K562 (cell line): ENCODE results near the gene NME8. TPM values are rescaled to one million over a fixed set of nuclear protein-coding genes. Genes with fewer than 3 reads are reported as not detected.

Experiments
- ATAC-seq: fragments of 200-7000 bp; cut with Tn5 transposase; 3 replicates; pipeline ENCODE4 v1.9.1; 2020; ENCODE audit warnings: moderate library complexity
- BruUV-seq: library from RNA; stranded (reverse); fragments of 400-500 nt; replicated peaks from 2 replicates; lab custom pipeline; 2021; lab: Mats Ljungman, UMichigan
- CTCF ChIA-PET: fragments of 300-600 bp; formaldehyde crosslinking; extraction: SDS; loops from one replicate; lab custom pipeline; 2021; ENCODE audit warnings: low intra/inter-chr PET ratio; lab: Yijun Ruan, JAX
- POLR2A ChIA-PET: fragments of 300-600, 350-650 bp; sonication (Branson Sonifier 250); formaldehyde crosslinking; extraction: SDS; loops from one replicate; lab custom pipeline; 2021; ENCODE audit warnings: antibody characterized with exemption, inconsistent platforms; lab: Yijun Ruan, JAX
- DNase-seq, 4 experiments: peaks; one replicate each; pipeline versions ENCODE4 v3.0.0 to v3.0.0-alpha.2; 2011 to 2018; ENCODE audit warnings: low spot score in 3 of 4, mixed read lengths in 3 of 4; ENCODE audit errors: extremely low read depth in 1 of 4
- FAIRE-seq: peaks from 2 replicates; lab custom pipeline; 2011; peaks lifted over from hg19 to GRCh38; lab: Jason Lieb, UNC
- H2AFZ ChIP-seq: 2 replicates; pipeline ENCODE4 v1.6.0; 2011; ENCODE audit warnings: low read depth, low read length, control low read depth, inconsistent platforms
- H3K27ac ChIP-seq: fragments of 200-600 bp; 3 replicates; pipeline ENCODE4 v1.8.0; 2011; ENCODE audit warnings: low read depth, mild to moderate bottlenecking, control low read depth, inconsistent platforms, low read length, moderate library complexity, mixed read lengths; ENCODE audit errors: extremely low read depth
- H3K27me3 ChIP-seq, 2 experiments: fragments of 300-600 bp in 1 of 2; 2 replicates in 1 of 2; 3 replicates in 1 of 2; pipeline versions ENCODE4 v1.6.0 to v1.8.0; 2011; ENCODE audit warnings: inconsistent platforms in 2 of 2, low read length in 2 of 2, mild to moderate bottlenecking in 1 of 2, mixed read lengths in 1 of 2, moderate library complexity in 1 of 2; ENCODE audit not compliant: control insufficient read depth in 2 of 2, insufficient read depth in 2 of 2
- H3K36me3 ChIP-seq: fragments of 300-600 bp; 3 replicates; pipeline ENCODE4 v1.8.0; 2011; ENCODE audit warnings: mild to moderate bottlenecking, low read length, inconsistent platforms; ENCODE audit not compliant: control insufficient read depth, insufficient read depth
- H3K4me1 ChIP-seq, 2 experiments: fragments of 200-600 bp in 1 of 2; replicated peaks in 1 of 2; 2 replicates in 1 of 2; 3 replicates in 1 of 2; pipeline versions ENCODE4 v1.5.1 to v1.8.0; 2011; ENCODE audit warnings: inconsistent platforms in 2 of 2, low read length in 2 of 2, mild to moderate bottlenecking in 1 of 2, mixed read lengths in 1 of 2, moderate library complexity in 1 of 2; ENCODE audit not compliant: control insufficient read depth in 2 of 2, insufficient read depth in 2 of 2
- H3K4me2 ChIP-seq: 2 replicates; pipeline ENCODE4 v1.6.1; 2011; ENCODE audit warnings: low read length, control low read depth, inconsistent platforms, mixed read lengths; ENCODE audit not compliant: insufficient read depth
- H3K4me3 ChIP-seq: fragments of 200-600 bp; sonication (generic), shearing (Covaris generic); 2 replicates; pipeline ENCODE4 v1.5.1; 2016; ENCODE audit warnings: control low read depth, inconsistent platforms
- H3K79me2 ChIP-seq: fragments of 200-600 bp; 3 replicates; pipeline ENCODE4 v1.8.0; 2011; ENCODE audit warnings: low read length, inconsistent platforms; ENCODE audit not compliant: control insufficient read depth, insufficient read depth
- H3K9ac ChIP-seq, 2 experiments: 2 replicates each; pipeline versions ENCODE4 v1.6.0 to v1.6.1; 2011; ENCODE audit warnings: low read depth in 2 of 2, low read length in 2 of 2, control low read depth in 1 of 2, inconsistent platforms in 1 of 2, mild to moderate bottlenecking in 1 of 2, mixed read lengths in 1 of 2; ENCODE audit not compliant: insufficient read depth in 1 of 2
- H3K9me1 ChIP-seq: one replicate; pipeline ENCODE4 v1.6.0; 2011; ENCODE audit warnings: inconsistent platforms, mild to moderate bottlenecking, low read length, moderate library complexity; ENCODE audit not compliant: control insufficient read depth, insufficient read depth
- H3K9me3 ChIP-seq: replicated peaks from 2 replicates; pipeline ENCODE4 v1.5.1; 2011; ENCODE audit warnings: low read depth, low read length, inconsistent platforms; ENCODE audit not compliant: control insufficient read depth, insufficient read depth
- H4K20me1 ChIP-seq: replicated peaks from 2 replicates; pipeline ENCODE4 v1.6.1; 2011; ENCODE audit warnings: low read length, inconsistent platforms, mixed read lengths; ENCODE audit not compliant: control insufficient read depth, insufficient read depth
- BHLHE40 ChIP-seq: IDR thresholded peaks from 2 replicates; pipeline ENCODE4 v1.6.1; 2011; ENCODE audit warnings: low read length, improper control_type of control experiment
- CHD1 ChIP-seq: fragments of 200-600 bp; sonication (generic); IDR thresholded peaks from one replicate; pipeline ENCODE4 v1.6.1; 2012; ENCODE audit warnings: mild to moderate bottlenecking, moderate library complexity, low read length, inconsistent platforms
- DACH1 ChIP-seq: fragments of 450-650 bp; IDR thresholded peaks from 2 replicates; pipeline ENCODE4 v1.6.1; 2018; ENCODE audit not compliant: partially characterized antibody
- EP400 ChIP-seq: fragments of 450-650 bp; IDR thresholded peaks from 2 replicates; pipeline ENCODE4 v1.6.1; 2017; ENCODE audit warnings: antibody characterized with exemption, mild to moderate bottlenecking, moderate library complexity
- RFX5 ChIP-seq: IDR thresholded peaks from 2 replicates; pipeline ENCODE4 v1.6.1; 2011; ENCODE audit warnings: low read depth, mild to moderate bottlenecking, improper control_type of control experiment, low read length
- SLC30A9 ChIP-seq: fragments of 250-450 bp; sonication (Bioruptor Pico); IDR thresholded peaks from 2 replicates; pipeline ENCODE4 v1.8.0; 2022; ENCODE audit warnings: mild to moderate bottlenecking, moderate library complexity
- SOX6 ChIP-seq: fragments of 450-650 bp; IDR thresholded peaks from 2 replicates; pipeline ENCODE4 v1.6.1; 2014; ENCODE audit warnings: mild to moderate bottlenecking
- ZBTB7A ChIP-seq: IDR thresholded peaks from 2 replicates; pipeline ENCODE4 v1.6.1; 2011; ENCODE audit warnings: low read depth, mild to moderate bottlenecking, low read length, moderate library complexity, borderline replicate concordance; ENCODE audit not compliant: control insufficient read depth
- ZNF133 ChIP-seq: fragments of 250-450 bp; sonication (Bioruptor Pico); IDR thresholded peaks from 2 replicates; pipeline ENCODE4 v1.4.0; 2020; ENCODE audit warnings: mild to moderate bottlenecking
- WGBS: fragments of 100-300 bp; shearing (Covaris generic); methylation state at CpG from one replicate; pipeline ENCODE4 v1.1.6; 2016; ENCODE audit warnings: low coverage, mixed read lengths; ENCODE audit not compliant: insufficient coverage; ENCODE audit errors: missing lambda C conversion rate; 5-methylcytosine and 5-hydroxymethylcytosine counted together
- in situ Hi-C: fragments of 300-500 bp; cut with MboI; formaldehyde crosslinking; loops from 4 replicates; pipeline ENCODE4 v1.15.0; 2018; ENCODE audit warnings: inconsistent platforms, mixed read lengths
- intact Hi-C: fragments of 100-400 bp; cut with micrococcal nuclease; formaldehyde crosslinking; loops from 2 replicates; pipeline ENCODE4 v1.14.2; 2022
- polyA plus RNA-seq, 8 experiments: library from polyadenylated mRNA; depleted of rRNA in 4 of 8; stranded (reverse) in 5 of 8; unstranded in 3 of 8; fragments of >200 nt; fragmentation: Nextera tagmentation in 2 of 8; fragmentation: Illumina TruSeq in 1 of 8; extraction: Ambion mirVana in 2 of 8; extraction: Trizol in 1 of 8; gene quantifications; 2 replicates each; pipeline versions ENCODE4 v1.2.1 to v1.2.3, GENCODE V29; 2011 to 2014; ENCODE audit warnings: inconsistent platforms in 1 of 8, missing spikeins in 1 of 8
- total RNA-seq, 7 experiments: library from RNA; depleted of rRNA in 6 of 7; stranded (reverse); fragments of >200 nt in 6 of 7; fragmentation: Illumina TruSeq in 2 of 7; extraction: Trizol in 2 of 7; gene quantifications; 2 replicates each; pipeline versions ENCODE4 v1.2.1 to v1.2.3, GENCODE V29; 2011 to 2021; ENCODE audit warnings: low replicate concordance in 1 of 7
- TF ChIP-seq, protein P1 (sequence below), 2 experiments: fragments of 200-800 bp in 1 of 2; sonication (Bioruptor generic) in 1 of 2; sonication (generic) in 1 of 2; formaldehyde crosslinking in 1 of 2; IDR thresholded peaks in 1 of 2; conservative IDR thresholded peaks in 1 of 2; 2 replicates each; pipeline versions ENCODE4 v1.5.0 to v1.6.1; 2016 to 2020; ENCODE audit warnings: missing compliant biosample characterization in 1 of 2, missing genetic modification characterization in 1 of 2, missing genetic modification reagents in 1 of 2
- TF ChIP-seq, protein P2 (sequence below): sonication (generic); formaldehyde crosslinking; IDR thresholded peaks from 2 replicates; pipeline ENCODE4 v1.8.0; 2022; ENCODE audit warnings: mild to moderate bottlenecking, missing genetic modification reagents
- TF ChIP-seq, protein P3 (sequence below): fragments of 200-800 bp; sonication (Bioruptor generic); IDR thresholded peaks from 2 replicates; pipeline ENCODE4 v1.6.1; 2017; ENCODE audit warnings: missing genetic modification characterization, missing compliant biosample characterization
- TF ChIP-seq, protein P4 (sequence below), 3 experiments: IDR thresholded peaks in 2 of 3; conservative IDR thresholded peaks in 1 of 3; 2 replicates each; pipeline ENCODE4 v1.5.1; 2011 to 2012; ENCODE audit warnings: low read length in 3 of 3, mild to moderate bottlenecking in 3 of 3, control low read depth in 2 of 3, improper control_type of control experiment in 1 of 3, inconsistent platforms in 1 of 3, low read depth in 1 of 3, mixed read lengths in 1 of 3, moderate library complexity in 1 of 3; ENCODE audit not compliant: insufficient read depth in 2 of 3

NME8 gene
- total and polyA plus RNA-seq, 9 of the 15 experiments (the other 6 are each of a cell fraction or from before 2014, with no cell fraction given): not detected

DNA sequence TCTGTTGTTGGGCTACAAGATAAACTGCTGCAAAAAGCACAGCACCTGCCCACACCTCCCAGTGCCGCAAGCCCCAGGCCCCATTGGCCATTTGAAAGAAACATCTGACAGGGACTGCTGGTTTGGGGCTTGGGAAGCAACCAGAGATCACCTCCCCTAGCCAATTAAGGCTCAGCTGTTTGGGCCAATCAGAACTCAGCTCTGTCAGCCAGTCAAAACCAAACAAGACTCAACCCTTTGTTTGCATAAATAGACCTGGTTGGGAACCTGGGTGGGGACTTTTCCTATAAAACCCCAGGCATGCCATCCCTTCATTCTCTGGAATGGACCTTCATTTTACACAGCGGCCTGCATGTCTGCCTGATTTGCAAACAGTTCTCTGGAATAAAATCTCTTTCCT is 17.2 kb upstream of the NME8 start:
- intact Hi-C loops (loop anchor here (5.0 to 10.0 kb wide), 3 partner anchors 326 to 596 kb away; no protein-coding TSS in a partner anchor), in situ Hi-C loops (loop anchor here (25.0 kb wide), 1 partner anchor 594 kb away; no protein-coding TSS in a partner anchor)
- Histone ChIP-seq H2AFZ (no peak overlapping the region), H3K9me1 (no peaks in the 10 kb centered on the region), H3K36me3 (no peaks in the 10 kb centered on the region), H3K4me2 (no peak overlapping the region), H3K79me2 (no peaks in the 10 kb centered on the region), H4K20me1 (no peaks in the 10 kb centered on the region), H3K27ac (no peak overlapping the region), H3K4me3 (no peak overlapping the region), H3K9me3 (no peaks in the 10 kb centered on the region), H3K9ac (no peak overlapping the region), H3K27me3 (0 out of 5 replicates have a peak, but pooled peaks cover 0 to 4% of the 10 kb centered on the region in 2 experiments), H3K4me1 (no peaks in the 10 kb centered on the region; a peak in 1 of 5 replicates)
- BruUV-seq: no TSS peak
- ChIA-PET CTCF (no interaction called here), POLR2A (no interaction called here)
- DNase-seq (peak in 1 of 4 experiments; percentile 5), FAIRE-seq (no peak), ATAC-seq (no peak)
- whole genome bisulfite sequencing: 4% methylated on average over 2 of the region's 2 CpGs
- TF ChIP-seq DACH1: no peak
- TF ChIP-seq SOX6: no peak
- TF ChIP-seq RFX5: no peak
- no peak for TF ChIP-seq BHLHE40
- no peak for TF ChIP-seq EP400
- TF ChIP-seq ZNF133 (CRISPR knock-in tag): no peak
- TF ChIP-seq ZBTB7A: no peak
- TF ChIP-seq, protein P1, sequence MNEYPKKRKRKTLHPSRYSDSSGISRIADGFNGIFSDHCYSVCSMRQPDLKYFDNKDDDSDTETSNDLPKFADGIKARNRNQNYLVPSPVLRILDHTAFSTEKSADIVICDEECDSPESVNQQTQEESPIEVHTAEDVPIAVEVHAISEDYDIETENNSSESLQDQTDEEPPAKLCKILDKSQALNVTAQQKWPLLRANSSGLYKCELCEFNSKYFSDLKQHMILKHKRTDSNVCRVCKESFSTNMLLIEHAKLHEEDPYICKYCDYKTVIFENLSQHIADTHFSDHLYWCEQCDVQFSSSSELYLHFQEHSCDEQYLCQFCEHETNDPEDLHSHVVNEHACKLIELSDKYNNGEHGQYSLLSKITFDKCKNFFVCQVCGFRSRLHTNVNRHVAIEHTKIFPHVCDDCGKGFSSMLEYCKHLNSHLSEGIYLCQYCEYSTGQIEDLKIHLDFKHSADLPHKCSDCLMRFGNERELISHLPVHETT (CRISPR knock-in tag; conservative IDR thresholded peaks at IDR 0.05 in 1 of 2, IDR thresholded peaks at IDR 0.05 in 1 of 2): no peak
- no peak for TF ChIP-seq SLC30A9 (CRISPR knock-in tag)
- TF ChIP-seq, protein P2, sequence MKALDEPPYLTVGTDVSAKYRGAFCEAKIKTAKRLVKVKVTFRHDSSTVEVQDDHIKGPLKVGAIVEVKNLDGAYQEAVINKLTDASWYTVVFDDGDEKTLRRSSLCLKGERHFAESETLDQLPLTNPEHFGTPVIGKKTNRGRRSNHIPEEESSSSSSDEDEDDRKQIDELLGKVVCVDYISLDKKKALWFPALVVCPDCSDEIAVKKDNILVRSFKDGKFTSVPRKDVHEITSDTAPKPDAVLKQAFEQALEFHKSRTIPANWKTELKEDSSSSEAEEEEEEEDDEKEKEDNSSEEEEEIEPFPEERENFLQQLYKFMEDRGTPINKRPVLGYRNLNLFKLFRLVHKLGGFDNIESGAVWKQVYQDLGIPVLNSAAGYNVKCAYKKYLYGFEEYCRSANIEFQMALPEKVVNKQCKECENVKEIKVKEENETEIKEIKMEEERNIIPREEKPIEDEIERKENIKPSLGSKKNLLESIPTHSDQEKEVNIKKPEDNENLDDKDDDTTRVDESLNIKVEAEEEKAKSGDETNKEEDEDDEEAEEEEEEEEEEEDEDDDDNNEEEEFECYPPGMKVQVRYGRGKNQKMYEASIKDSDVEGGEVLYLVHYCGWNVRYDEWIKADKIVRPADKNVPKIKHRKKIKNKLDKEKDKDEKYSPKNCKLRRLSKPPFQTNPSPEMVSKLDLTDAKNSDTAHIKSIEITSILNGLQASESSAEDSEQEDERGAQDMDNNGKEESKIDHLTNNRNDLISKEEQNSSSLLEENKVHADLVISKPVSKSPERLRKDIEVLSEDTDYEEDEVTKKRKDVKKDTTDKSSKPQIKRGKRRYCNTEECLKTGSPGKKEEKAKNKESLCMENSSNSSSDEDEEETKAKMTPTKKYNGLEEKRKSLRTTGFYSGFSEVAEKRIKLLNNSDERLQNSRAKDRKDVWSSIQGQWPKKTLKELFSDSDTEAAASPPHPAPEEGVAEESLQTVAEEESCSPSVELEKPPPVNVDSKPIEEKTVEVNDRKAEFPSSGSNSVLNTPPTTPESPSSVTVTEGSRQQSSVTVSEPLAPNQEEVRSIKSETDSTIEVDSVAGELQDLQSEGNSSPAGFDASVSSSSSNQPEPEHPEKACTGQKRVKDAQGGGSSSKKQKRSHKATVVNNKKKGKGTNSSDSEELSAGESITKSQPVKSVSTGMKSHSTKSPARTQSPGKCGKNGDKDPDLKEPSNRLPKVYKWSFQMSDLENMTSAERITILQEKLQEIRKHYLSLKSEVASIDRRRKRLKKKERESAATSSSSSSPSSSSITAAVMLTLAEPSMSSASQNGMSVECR (CRISPR knock-in tag): no peak
- TF ChIP-seq, protein P3, sequence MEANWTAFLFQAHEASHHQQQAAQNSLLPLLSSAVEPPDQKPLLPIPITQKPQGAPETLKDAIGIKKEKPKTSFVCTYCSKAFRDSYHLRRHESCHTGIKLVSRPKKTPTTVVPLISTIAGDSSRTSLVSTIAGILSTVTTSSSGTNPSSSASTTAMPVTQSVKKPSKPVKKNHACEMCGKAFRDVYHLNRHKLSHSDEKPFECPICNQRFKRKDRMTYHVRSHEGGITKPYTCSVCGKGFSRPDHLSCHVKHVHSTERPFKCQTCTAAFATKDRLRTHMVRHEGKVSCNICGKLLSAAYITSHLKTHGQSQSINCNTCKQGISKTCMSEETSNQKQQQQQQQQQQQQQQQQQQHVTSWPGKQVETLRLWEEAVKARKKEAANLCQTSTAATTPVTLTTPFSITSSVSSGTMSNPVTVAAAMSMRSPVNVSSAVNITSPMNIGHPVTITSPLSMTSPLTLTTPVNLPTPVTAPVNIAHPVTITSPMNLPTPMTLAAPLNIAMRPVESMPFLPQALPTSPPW (CRISPR knock-in tag): no peak
- no peak for TF ChIP-seq CHD1
- TF ChIP-seq, protein P4, sequence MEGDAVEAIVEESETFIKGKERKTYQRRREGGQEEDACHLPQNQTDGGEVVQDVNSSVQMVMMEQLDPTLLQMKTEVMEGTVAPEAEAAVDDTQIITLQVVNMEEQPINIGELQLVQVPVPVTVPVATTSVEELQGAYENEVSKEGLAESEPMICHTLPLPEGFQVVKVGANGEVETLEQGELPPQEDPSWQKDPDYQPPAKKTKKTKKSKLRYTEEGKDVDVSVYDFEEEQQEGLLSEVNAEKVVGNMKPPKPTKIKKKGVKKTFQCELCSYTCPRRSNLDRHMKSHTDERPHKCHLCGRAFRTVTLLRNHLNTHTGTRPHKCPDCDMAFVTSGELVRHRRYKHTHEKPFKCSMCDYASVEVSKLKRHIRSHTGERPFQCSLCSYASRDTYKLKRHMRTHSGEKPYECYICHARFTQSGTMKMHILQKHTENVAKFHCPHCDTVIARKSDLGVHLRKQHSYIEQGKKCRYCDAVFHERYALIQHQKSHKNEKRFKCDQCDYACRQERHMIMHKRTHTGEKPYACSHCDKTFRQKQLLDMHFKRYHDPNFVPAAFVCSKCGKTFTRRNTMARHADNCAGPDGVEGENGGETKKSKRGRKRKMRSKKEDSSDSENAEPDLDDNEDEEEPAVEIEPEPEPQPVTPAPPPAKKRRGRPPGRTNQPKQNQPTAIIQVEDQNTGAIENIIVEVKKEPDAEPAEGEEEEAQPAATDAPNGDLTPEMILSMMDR (IDR thresholded peaks at IDR 0.05 in 2 of 3, conservative IDR thresholded peaks at IDR 0.05 in 1 of 3; ENCODE audit: insufficient read depth in 2 of 3, low read depth in 1 of 3, low read length in 3 of 3): no peak
